C4-2B (cell line): ENCODE measurements around the gene DHX58.

ENCODE experiments used
- H3K27ac ChIP-seq: fragments of 450-650 bp; 2 replicates; pipeline ENCODE4 v1.5.1; 2017
- ZFX ChIP-seq: fragments of 450-650 bp; IDR thresholded peaks from 2 replicates; pipeline ENCODE4 v1.6.1; 2017
- TF ChIP-seq, protein P1 (sequence below): fragments of 450-650 bp; conservative IDR thresholded peaks from 2 replicates; pipeline ENCODE4 v1.5.1; 2017; ENCODE audit warnings: mild to moderate bottlenecking

DHX58 gene

DNA sequence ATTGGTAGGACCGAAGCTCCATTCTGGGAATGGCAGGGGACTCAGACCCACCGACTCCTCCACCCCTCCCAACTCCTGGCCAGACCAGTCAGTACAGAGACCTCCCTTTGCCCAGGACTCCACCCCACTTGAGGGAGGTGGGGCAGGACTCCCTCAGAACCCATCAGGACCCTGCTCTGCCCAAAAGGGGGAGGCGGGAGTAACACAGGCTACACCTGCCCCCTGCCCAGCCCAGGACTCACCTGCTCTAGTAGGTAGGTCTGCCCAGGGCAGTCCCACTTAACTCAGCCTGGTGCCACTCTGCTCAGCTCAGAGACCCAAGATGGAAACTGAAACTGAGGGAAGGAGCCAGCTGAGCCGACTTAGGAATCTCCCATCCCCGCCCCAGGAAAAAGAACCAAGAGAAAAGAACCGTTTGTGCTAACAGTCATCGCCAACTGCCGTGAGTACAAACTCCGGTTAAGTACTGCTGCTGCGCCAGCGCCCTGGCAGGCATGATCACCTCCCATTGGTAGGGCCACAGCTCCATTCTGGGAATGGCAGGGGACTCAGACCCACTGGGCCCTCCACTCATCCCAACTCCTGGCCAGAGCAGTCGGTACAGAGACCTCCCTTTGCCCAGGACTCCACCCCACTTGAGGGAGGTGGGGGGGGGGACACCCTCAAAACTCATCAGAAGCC is 503 bp downstream of the DHX58 start:
- peak overlapping the region; percentile 48 for H3K27ac ChIP-seq
- TF ChIP-seq ZFX: no peak
- TF ChIP-seq, protein P1, sequence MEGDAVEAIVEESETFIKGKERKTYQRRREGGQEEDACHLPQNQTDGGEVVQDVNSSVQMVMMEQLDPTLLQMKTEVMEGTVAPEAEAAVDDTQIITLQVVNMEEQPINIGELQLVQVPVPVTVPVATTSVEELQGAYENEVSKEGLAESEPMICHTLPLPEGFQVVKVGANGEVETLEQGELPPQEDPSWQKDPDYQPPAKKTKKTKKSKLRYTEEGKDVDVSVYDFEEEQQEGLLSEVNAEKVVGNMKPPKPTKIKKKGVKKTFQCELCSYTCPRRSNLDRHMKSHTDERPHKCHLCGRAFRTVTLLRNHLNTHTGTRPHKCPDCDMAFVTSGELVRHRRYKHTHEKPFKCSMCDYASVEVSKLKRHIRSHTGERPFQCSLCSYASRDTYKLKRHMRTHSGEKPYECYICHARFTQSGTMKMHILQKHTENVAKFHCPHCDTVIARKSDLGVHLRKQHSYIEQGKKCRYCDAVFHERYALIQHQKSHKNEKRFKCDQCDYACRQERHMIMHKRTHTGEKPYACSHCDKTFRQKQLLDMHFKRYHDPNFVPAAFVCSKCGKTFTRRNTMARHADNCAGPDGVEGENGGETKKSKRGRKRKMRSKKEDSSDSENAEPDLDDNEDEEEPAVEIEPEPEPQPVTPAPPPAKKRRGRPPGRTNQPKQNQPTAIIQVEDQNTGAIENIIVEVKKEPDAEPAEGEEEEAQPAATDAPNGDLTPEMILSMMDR: no peak

DNA sequence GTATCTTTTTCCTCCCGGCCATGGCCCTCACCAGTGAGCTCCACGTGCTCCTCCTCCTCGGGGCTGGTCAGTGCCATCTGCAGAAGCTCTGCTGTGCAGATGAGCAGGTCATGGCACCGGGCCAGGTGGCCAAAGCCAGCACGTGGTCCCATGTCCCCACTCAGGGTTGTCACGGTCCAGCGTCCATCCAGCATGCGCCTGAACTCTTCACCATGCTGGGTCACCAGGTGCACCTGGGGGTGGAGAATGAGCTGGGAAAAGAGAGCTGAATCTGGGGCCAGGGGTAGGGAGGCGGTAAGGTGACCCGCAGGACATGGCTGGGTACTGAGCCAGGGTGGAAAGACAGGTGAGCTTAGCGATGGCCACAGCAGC is 1.3 kb downstream of the DHX58 start:
- no peak overlapping the region for H3K27ac ChIP-seq

DNA sequence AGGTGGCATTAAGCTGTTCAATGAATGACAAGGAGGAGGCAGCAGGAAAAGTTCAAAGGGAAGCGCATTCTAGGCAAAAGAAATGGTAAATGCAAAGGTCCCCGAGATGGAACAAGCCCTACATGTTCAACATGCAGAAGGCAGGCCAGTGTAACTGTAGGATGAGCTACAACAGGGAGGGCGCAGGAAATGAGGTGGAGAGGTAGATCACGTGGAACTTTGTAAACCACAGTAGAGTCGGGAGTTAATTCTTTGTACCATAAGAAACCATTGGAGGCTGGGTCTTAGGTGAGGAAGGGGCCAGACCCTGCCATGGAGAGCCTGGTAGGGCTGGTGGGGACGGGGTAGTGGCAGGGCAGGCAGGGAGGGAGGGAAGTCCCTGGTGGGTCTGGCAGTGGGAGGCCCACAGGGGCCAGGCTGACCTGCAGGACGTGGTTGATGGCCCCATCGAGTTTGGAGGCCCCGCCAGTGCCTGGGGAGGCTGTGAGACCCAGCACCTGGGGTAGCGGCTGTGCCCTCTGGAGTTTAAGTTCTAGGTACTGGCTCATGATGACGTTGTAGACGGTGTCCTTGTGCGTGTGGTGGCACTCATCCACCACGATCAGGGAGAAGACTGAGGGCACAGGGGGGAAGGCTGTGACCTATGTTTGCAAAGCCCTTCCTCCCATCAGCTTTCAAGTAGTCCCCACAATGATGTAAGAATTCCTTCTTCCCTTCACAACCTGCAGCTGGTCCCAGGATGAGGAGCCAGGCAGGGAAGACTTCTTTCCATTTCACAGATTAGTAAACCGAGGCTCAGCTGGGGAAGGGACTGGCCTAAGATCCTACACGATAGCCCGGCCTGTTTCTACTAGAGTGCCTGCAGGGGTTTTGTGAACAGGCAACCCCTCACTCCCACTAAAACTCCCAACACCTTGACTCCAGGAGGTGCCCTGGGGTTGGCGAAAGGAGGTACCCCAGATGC is 1.9 kb downstream of the DHX58 start:
- H3K27ac ChIP-seq: no peak overlapping the region
- no peak for TF ChIP-seq ZFX

More for the DNA sequence above, 1.3 kb downstream of the DHX58 start:
- TF ChIP-seq ZFX: no peak
- TF ChIP-seq, protein P1: no peak

DNA sequence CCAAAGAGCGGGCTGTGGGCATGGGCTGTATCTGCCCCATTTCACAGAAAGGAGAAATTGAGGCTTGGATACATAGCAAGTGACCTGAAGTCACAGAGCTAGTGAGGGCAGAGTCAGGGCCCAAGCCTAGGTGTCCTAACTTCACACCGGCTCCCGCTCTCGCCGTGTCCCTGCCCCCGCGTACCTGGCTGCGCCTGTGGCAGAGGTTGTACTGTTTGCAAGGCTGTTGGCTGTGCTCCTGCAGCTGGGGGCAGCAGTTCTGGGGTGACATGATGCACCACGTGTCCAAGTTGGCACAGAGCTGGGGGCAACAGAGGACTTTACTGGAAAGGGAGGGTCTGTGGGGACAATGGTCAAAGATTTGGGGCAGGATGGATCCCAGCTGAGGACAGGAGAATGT is 3.4 kb downstream of the DHX58 start:
- H3K27ac ChIP-seq: no peak overlapping the region
- no peak for TF ChIP-seq ZFX
- TF ChIP-seq, protein P1: no peak

DNA sequence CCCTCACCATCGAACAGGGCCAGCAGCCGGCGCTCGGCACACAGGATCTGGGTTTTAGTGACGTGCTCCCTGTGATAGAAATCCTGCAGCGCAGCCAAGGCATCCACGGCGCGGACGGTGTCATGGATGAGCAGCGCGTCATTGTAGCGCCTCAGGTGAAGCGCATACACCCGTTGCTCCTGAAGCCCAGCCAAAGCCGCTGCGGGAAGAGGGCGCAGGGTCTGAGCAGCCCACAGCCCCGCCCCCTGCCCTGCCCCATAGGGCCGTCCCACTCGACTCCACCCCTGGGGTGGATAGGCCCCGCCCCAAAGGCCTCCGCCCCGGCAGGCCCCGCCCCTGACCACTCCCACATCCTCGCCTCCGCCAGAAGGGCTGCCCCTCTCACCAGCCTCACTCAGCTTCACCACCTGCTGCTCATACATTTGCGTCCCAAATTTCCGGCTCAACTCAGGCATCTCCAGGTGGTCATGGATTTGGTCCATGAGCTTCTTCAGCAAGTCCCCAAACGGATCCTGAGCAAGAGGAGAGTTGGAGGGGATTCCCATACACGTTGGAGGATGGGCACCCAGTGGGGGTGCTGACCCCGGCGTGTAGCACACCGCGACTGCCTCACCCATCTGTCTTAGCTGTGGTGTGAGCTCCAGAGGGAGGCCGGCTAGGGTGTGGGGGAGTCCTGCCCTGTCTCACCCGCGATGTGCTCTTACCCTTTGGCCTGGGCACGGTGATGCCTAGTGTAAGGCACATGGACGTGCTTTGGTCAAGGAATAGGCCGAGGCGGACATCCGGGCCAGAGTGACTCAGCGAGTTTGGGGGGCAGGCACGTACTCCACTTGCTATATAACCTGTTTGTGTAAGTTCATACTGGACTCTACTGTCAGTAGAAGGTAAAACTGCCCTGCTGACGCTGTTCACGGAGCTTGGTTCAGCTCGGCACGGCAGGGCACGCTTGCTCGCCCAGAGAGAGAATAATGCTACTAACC is 4.6 kb downstream of the DHX58 start:
- no peak for TF ChIP-seq ZFX
- TF ChIP-seq, protein P1: no peak

DNA sequence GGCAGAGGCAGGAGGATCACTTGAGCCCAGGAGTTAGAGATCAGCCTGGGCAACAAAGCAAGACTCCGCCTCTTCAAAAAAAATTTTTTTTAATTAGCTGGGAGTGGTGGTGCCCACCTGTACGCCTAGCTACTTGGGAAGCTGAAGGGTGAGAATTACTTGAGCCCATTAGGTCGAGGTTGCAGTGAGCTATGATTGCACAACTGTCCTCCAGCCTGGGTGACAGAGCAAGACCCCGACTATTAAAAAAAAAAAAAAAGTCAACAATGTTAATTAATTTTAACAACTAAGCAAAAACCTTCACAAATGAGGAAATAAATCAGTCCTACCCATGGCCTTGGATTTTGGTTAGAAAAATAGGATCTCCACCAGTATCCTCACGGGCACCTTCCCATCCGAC is 5.4 kb downstream of the DHX58 start:
- no peak overlapping the region for H3K27ac ChIP-seq
- TF ChIP-seq ZFX: no peak
- TF ChIP-seq, protein P1: no peak

More for the DNA sequence above, 4.6 kb downstream of the DHX58 start:
- H3K27ac ChIP-seq: no peak overlapping the region

DNA sequence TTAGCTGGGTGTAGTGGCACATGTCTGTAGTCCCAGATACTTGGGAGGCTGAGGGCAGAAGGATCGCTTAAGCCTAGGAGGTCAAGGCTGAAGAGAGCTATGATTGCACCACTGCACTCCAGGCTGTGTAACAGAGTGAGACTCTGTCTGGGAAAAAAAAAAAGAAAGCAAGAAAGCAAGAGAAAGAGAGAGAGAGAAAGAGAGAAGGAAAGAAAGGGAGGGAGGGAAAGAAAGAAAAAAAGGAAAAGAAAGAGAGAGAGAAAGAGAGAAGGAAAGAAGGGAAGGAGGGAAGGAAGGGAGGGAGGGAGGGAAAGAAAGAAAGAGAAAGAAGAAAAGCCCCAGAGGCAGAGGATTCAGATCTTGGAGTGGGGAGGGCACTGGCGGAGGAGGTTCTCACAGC is 6.5 kb downstream of the DHX58 start:
- TF ChIP-seq ZFX: no peak
- TF ChIP-seq, protein P1: no peak

More for the DNA sequence above, 6.5 kb downstream of the DHX58 start:
- H3K27ac ChIP-seq: no peak overlapping the region
